ENCODE measurements around the gene CLDN5. TPM values are rescaled to one million over a fixed set of nuclear protein-coding genes. Genes with fewer than 3 reads are reported as not detected.

CLDN5 gene
- total RNA-seq, 3 donors from 2014 or later: 65.0 to 301 (median 65.1) TPM

GRCh38 chr22:19478045-19478900 lies 45.9 kb downstream of the CLDN5 start:
- no peaks in the 10 kb centered on the region for H3K36me3 ChIP-seq
- no peak for DNase-seq (ENCODE audit: low spot score in 2 of 2)

GRCh38 chr22:19477321-19478044 lies 46.7 kb downstream of the CLDN5 start:
- H3K4me1 ChIP-seq: peaks cover 5% of the 10 kb centered on the region in 2 donors
- no peaks in the 10 kb centered on the region for H3K9me3 ChIP-seq
- no peaks in the 10 kb centered on the region for H3K36me3 ChIP-seq
- H3K27ac ChIP-seq: no peak overlapping the region
- intact Hi-C loops (cut with DNase I; ENCODE audit: low total_unique reads): no loop called here
- TF ChIP-seq CTCF (IDR thresholded peaks at IDR 0.05) (no peak), POLR2A (IDR thresholded peaks at IDR 0.05) (no peak), POLR2AphosphoS5 (IDR thresholded peaks at IDR 0.05) (no peak)
- no peak for DNase-seq (ENCODE audit: low spot score in 2 of 2)
- peak overlapping the region; percentile 87 to 99 (median 93) for H3K4me3 ChIP-seq
- H3K27me3 ChIP-seq: no peaks in the 10 kb centered on the region

More at GRCh38 chr22:19478045-19478900, 45.9 kb downstream of the CLDN5 start:
- TF ChIP-seq POLR2AphosphoS5 (IDR thresholded peaks at IDR 0.05) (no peak), POLR2A (IDR thresholded peaks at IDR 0.05) (no peak), CTCF (IDR thresholded peaks at IDR 0.05) (no peak)
- Histone ChIP-seq H3K4me3 (peak overlapping the region; percentile 87 to 99 (median 93)), H3K27me3 (no peaks in the 10 kb centered on the region), H3K4me1 (peaks cover 5% of the 10 kb centered on the region in 2 donors), H3K27ac (peak overlapping the region; percentile 99), H3K9me3 (no peaks in the 10 kb centered on the region)
- intact Hi-C loops (cut with DNase I; ENCODE audit: low total_unique reads): no loop called here

GRCh38 chr22:19476023-19476422 lies 48.2 kb downstream of the CLDN5 start:
- intact Hi-C loops (cut with DNase I; ENCODE audit: low total_unique reads): no loop called here

GRCh38 chr22:19473578-19473977 lies 50.6 kb downstream of the CLDN5 start:
- no peak overlapping the region for H3K27ac ChIP-seq
- H3K4me1 ChIP-seq: no peaks in the 10 kb centered on the region
- TF ChIP-seq CTCF (IDR thresholded peaks at IDR 0.05): no peak
- TF ChIP-seq POLR2AphosphoS5 (IDR thresholded peaks at IDR 0.05): no peak
- TF ChIP-seq POLR2A (IDR thresholded peaks at IDR 0.05): no peak
- H3K27me3 ChIP-seq: no peaks in the 10 kb centered on the region
- H3K36me3 ChIP-seq: peaks cover 15% of the 10 kb centered on the region
- intact Hi-C loops (cut with DNase I; ENCODE audit: low total_unique reads): no loop called here
- H3K9me3 ChIP-seq: no peaks in the 10 kb centered on the region
- H3K4me3 ChIP-seq: no peak overlapping the region
- DNase-seq (ENCODE audit: low spot score in 2 of 2): no peak

More at GRCh38 chr22:19476023-19476422, 48.2 kb downstream of the CLDN5 start:
- H3K4me1 ChIP-seq: peaks cover 5% of the 10 kb centered on the region in 2 donors
- TF ChIP-seq CTCF (IDR thresholded peaks at IDR 0.05) (no peak), POLR2AphosphoS5 (IDR thresholded peaks at IDR 0.05) (no peak), POLR2A (IDR thresholded peaks at IDR 0.05) (no peak)
- no peak overlapping the region for H3K4me3 ChIP-seq
- H3K9me3 ChIP-seq: no peaks in the 10 kb centered on the region
- DNase-seq (ENCODE audit: low spot score in 2 of 2): no peak
- no peak overlapping the region for H3K27ac ChIP-seq
- no peaks in the 10 kb centered on the region for H3K27me3 ChIP-seq
- H3K36me3 ChIP-seq: peaks cover 4% of the 10 kb centered on the region

Other genes with a start within 250 kb of the CLDN5 start
- 10 to 100 TPM in 1 of 3 donors, 1 to 10 TPM in 2; 2.8 to 27.0 (median 8.2) TPM for gene CLTCL1, start 232.7 kb downstream of the CLDN5 start, total RNA-seq
- gene HIRA, start 92.7 kb downstream of the CLDN5 start, total RNA-seq: 10 to 100 TPM; 13.5 to 22.9 (median 18.4) TPM
- 10 to 100 TPM; 25.3 to 36.0 (median 31.8) TPM for gene MRPL40, start 91.9 kb downstream of the CLDN5 start, total RNA-seq
- 100 to 1,000 TPM in 1 of 3 donors, 10 to 100 TPM in 2; 46.7 to 111 (median 54.4) TPM for gene C22orf39, start 76.7 kb downstream of the CLDN5 start, total RNA-seq
- gene UFD1, start 45.2 kb downstream of the CLDN5 start, total RNA-seq: 10 to 100 TPM; 30.8 to 51.0 (median 31.8) TPM
- gene CDC45, start 44.5 kb downstream of the CLDN5 start, total RNA-seq: under 1 TPM in 1 of 3 donors, not detected in 2; 0.48 TPM
- 10 to 100 TPM in 2 of 3 donors, 1 to 10 TPM in 1; 5.4 to 33.8 (median 18.4) TPM for gene SEPTIN5, start 190.1 kb upstream of the CLDN5 start, total RNA-seq
- gene GP1BB, start 199.1 kb upstream of the CLDN5 start, total RNA-seq: 1 to 10 TPM; 1.3 to 6.2 (median 2.9) TPM
- gene TBX1, start 236.4 kb upstream of the CLDN5 start, total RNA-seq: 1 to 10 TPM in 2 of 3 donors, under 1 TPM in 1; 0.96 to 9.2 (median 2.9) TPM